ENCODE measurements around the gene NMUR1. TPM values are rescaled to one million over a fixed set of nuclear protein-coding genes. Genes with fewer than 3 reads are reported as not detected.
A peak's percentile ranks its signal among the peaks of the same experiment; 100 is the strongest.

Gene NMUR1
- total RNA-seq, 1 experiment from 2014 or later, result not detected

- no peaks in the 10 kb centered on the region for H3K27me3 ChIP-seq
- no peaks in the 10 kb centered on the region for H3K9me3 ChIP-seq
- no peak for DNase-seq
- no peak overlapping the region for H3K4me3 ChIP-seq
- no peaks in the 10 kb centered on the region for H3K36me3 ChIP-seq
Observed at GRCh38 chr2:231519975-231520555, 10.2 kb downstream of the NMUR1 start.

- H3K4me3 ChIP-seq, result no peak overlapping the region
- no peaks in the 10 kb centered on the region for H3K9me3 ChIP-seq
- H3K27me3 ChIP-seq, result no peaks in the 10 kb centered on the region
- no peaks in the 10 kb centered on the region for H3K36me3 ChIP-seq
- no peak for DNase-seq
Observed at GRCh38 chr2:231518771-231519170, 11.5 kb downstream of the NMUR1 start.

- H3K27me3 ChIP-seq, result no peaks in the 10 kb centered on the region
- H3K36me3 ChIP-seq, result no peaks in the 10 kb centered on the region
- no peak overlapping the region; the same call in 1 of the 2 replicates for H3K4me3 ChIP-seq
- H3K9me3 ChIP-seq, result no peaks in the 10 kb centered on the region
- no peak for DNase-seq
Observed at GRCh38 chr2:231515603-231516002, 14.6 kb downstream of the NMUR1 start.

DNA sequence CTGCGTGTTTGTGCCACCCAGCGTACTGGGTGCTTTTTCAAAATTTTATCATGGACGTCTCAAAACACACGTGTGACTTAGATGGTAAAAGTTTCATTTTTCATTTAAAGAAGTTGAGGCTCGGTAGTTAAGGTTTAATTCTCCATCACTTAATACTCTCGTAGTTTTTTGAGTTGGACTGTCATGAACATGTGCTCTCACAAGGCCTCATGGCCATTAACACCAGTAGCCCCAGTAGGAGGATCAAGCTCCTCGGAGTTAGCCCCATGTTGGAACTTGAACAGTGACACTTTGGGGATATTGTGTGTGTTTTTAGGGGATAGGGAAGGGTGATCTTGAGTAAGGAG, 15.3 kb downstream of the NMUR1 start:
- no peaks in the 10 kb centered on the region for H3K36me3 ChIP-seq
- no peaks in the 10 kb centered on the region for H3K27me3 ChIP-seq
- DNase-seq, result no peak

DNA sequence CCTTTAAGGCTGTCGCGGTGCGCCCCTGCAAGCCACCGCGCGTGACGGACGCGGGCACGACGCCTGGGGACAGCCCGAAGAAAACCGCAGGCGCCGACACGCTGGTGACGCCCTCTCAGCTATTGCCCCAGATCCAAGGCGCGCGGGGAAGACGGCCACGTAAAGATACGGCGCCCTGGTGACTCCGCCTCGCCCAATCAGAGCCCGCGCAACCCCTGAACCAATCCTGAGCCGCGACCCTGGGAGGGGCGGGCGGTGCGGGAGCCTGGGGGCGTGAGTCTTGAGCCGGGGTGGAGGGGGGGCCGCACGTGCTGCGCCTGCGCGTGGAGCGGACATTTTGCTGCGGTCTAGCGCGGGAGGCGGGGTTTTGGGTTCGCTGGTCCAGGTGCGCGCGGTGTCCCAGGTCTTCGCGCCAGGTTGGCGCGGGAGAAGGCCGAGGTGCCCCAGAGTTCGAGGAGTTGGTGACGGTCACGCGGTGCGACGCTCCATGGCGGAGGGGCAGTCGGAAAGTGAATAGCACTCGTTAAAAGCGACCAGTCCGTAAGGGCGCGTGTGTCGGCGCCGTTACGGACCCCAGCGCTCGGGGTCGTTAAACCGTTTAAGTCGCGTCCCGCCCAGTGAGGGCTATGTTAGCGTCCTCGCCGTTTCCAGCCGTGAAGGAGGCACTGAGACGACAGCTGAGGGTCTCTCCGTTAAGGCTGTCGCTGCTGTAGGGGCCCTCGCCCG, 15.9 kb downstream of the NMUR1 start:
- Histone ChIP-seq H3K36me3 (no peaks in the 10 kb centered on the region), H3K27me3 (no peaks in the 10 kb centered on the region), H3K9me3 (no peaks in the 10 kb centered on the region), H3K4me3 (peak overlapping the region; percentile 88)
- DNase-seq, result peak; percentile 98

More for the DNA sequence above, 15.3 kb downstream of the NMUR1 start:
- Histone ChIP-seq H3K4me3 (peak overlapping the region; percentile 88), H3K9me3 (no peaks in the 10 kb centered on the region)

DNA sequence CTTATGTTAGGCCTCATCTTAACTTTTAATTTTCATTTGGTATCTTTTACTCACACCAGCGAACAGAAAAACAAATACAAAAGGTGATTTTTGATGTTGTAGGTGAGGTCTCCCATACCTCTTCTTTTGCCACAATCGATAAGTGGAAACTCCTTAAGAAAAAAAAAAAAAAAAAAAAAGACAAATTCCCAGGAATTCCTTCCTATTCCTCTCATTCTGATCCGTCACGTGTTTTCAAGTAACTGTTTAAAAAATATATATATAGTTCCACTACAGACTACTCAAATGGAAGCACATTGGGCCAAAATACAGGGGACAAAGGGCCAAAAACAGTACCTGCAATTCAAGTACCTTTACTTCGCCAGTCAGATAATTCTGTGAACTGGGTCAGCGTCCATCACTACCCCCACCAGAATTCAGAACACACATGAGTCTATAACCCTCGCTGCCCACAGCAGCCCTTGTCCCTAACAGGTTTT, 16.5 kb downstream of the NMUR1 start:
- no peak for DNase-seq
- no peaks in the 10 kb centered on the region for H3K27me3 ChIP-seq
- no peaks in the 10 kb centered on the region for H3K9me3 ChIP-seq
- no peaks in the 10 kb centered on the region for H3K36me3 ChIP-seq
- peak overlapping the region; percentile 88 for H3K4me3 ChIP-seq

DNA sequence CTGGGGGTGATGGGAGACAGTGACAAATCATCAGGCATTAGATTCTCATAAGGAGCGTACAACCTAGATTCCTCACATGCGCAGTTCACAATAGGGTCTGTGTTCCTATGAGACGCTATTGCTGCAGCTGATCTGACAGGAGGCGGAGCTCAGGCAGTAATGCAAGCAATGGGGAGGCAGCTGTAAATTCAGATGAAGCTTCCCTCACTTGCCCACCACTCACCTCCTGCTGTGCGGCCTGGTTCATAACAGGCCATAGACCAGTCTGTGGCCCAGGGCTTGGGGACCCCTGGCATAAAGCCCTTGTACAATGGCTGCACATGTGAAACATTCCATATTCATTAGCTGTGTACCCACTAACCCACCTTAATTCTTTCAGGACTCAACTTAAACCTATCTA, 18.0 kb downstream of the NMUR1 start:
- no peaks in the 10 kb centered on the region for H3K27me3 ChIP-seq
- no peak overlapping the region for H3K4me3 ChIP-seq
- no peak for DNase-seq
- no peaks in the 10 kb centered on the region for H3K36me3 ChIP-seq
- no peaks in the 10 kb centered on the region for H3K9me3 ChIP-seq

- Histone ChIP-seq H3K27me3 (no peaks in the 10 kb centered on the region), H3K36me3 (peaks cover 8% of the 10 kb centered on the region), H3K4me3 (no peak overlapping the region), H3K9me3 (no peaks in the 10 kb centered on the region)
- DNase-seq, result no peak
Observed at GRCh38 chr2:231503766-231504165, 26.5 kb downstream of the NMUR1 start.

GRCh38 chr2:231502596-231502995, 27.6 kb downstream of the NMUR1 start:
- no peak for DNase-seq
- Histone ChIP-seq H3K4me3 (no peak overlapping the region), H3K36me3 (peaks cover 8% of the 10 kb centered on the region), H3K9me3 (no peaks in the 10 kb centered on the region), H3K27me3 (no peaks in the 10 kb centered on the region)

GRCh38 chr2:231497651-231498050, 32.6 kb downstream of the NMUR1 start:
- H3K9me3 ChIP-seq, result no peaks in the 10 kb centered on the region
- H3K36me3 ChIP-seq, result peaks cover 3% of the 10 kb centered on the region
- DNase-seq, result no peak
- no peaks in the 10 kb centered on the region for H3K27me3 ChIP-seq
- H3K4me3 ChIP-seq, result no peak overlapping the region

DNA sequence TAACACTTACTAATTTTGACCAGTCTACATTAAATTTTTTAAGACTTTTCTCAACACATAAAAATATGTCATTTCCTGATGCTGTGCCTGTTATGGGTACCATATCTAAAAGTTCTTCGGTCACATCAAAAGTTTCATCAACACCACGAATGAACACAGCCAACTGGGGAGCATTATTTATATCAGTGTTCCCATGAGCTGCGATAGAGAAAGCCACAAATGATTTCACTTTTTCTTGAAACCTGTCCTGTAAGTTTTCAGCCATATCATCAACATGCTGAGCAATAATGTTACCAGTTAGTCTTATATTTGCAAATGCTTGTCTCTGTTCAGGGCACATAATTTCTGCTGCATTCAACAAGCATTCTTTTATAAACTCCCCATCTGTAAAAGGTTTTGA, 35.6 kb downstream of the NMUR1 start:
- 0 out of 2 replicates have a peak, but pooled peaks cover 2% of the 10 kb centered on the region for H3K36me3 ChIP-seq
- H3K4me3 ChIP-seq, result no peak overlapping the region
- H3K27me3 ChIP-seq, result no peaks in the 10 kb centered on the region
- H3K9me3 ChIP-seq, result no peaks in the 10 kb centered on the region
- DNase-seq, result no peak

GRCh38 chr2:231490801-231491200, 39.4 kb downstream of the NMUR1 start:
- H3K36me3 ChIP-seq, result 0 out of 2 replicates have a peak, but pooled peaks cover 2% of the 10 kb centered on the region
- H3K4me3 ChIP-seq, result no peak overlapping the region
- DNase-seq, result no peak
- no peaks in the 10 kb centered on the region for H3K27me3 ChIP-seq
- H3K9me3 ChIP-seq, result no peaks in the 10 kb centered on the region

GRCh38 chr2:231489990-231490389, 40.3 kb downstream of the NMUR1 start:
- peak; percentile 28 for DNase-seq
- 0 out of 2 replicates have a peak, but pooled peaks cover 2% of the 10 kb centered on the region for H3K36me3 ChIP-seq
- H3K9me3 ChIP-seq, result no peaks in the 10 kb centered on the region
- no peaks in the 10 kb centered on the region for H3K27me3 ChIP-seq
- H3K4me3 ChIP-seq, result no peak overlapping the region

GRCh38 chr2:231488331-231488730, 41.9 kb downstream of the NMUR1 start:
- H3K9me3 ChIP-seq, result no peaks in the 10 kb centered on the region
- DNase-seq, result no peak

DNA sequence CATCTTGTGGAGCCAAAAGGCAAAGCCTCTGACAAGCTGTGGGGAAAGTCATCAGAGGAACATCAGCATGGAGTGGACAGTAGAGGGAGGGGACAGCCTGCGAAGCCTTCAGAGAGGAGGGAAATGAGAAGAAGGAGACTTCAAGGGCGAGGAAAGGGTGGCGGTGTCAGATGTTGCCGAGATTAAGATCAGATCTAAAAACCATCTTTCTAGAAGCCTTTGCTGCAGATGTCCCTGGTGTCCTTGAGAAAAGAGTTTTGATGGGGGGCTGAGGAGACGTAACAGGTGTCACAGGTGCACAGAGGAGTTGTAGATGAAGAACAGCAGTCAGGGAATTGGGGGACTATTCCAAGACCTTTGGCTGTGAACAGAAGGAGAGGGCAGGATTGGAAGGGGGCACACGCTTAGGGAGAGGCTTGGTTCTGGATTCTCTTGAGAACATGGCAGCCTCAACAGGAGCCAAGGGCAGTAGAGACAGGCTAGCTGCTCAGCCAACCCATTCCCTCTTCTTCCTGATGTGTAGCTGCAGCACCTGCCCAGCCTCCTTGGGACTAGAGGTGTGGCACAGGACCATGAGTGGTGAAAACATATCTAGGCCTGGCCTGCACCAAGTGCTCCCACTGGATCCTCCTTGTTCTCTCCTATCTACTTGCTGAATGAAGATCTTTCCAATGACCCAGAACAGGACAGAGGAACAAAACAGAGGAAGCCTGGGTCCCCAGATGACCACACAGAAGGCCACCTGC, 43.2 kb downstream of the NMUR1 start:
- Histone ChIP-seq H3K27me3 (no peaks in the 10 kb centered on the region), H3K36me3 (0 out of 2 replicates have a peak, but pooled peaks cover 2% of the 10 kb centered on the region), H3K4me3 (no peak overlapping the region), H3K9me3 (no peaks in the 10 kb centered on the region)
- no peak for DNase-seq

More at GRCh38 chr2:231488331-231488730, 41.9 kb downstream of the NMUR1 start:
- Histone ChIP-seq H3K4me3 (no peak overlapping the region), H3K27me3 (no peaks in the 10 kb centered on the region), H3K36me3 (0 out of 2 replicates have a peak, but pooled peaks cover 2% of the 10 kb centered on the region)

DNA sequence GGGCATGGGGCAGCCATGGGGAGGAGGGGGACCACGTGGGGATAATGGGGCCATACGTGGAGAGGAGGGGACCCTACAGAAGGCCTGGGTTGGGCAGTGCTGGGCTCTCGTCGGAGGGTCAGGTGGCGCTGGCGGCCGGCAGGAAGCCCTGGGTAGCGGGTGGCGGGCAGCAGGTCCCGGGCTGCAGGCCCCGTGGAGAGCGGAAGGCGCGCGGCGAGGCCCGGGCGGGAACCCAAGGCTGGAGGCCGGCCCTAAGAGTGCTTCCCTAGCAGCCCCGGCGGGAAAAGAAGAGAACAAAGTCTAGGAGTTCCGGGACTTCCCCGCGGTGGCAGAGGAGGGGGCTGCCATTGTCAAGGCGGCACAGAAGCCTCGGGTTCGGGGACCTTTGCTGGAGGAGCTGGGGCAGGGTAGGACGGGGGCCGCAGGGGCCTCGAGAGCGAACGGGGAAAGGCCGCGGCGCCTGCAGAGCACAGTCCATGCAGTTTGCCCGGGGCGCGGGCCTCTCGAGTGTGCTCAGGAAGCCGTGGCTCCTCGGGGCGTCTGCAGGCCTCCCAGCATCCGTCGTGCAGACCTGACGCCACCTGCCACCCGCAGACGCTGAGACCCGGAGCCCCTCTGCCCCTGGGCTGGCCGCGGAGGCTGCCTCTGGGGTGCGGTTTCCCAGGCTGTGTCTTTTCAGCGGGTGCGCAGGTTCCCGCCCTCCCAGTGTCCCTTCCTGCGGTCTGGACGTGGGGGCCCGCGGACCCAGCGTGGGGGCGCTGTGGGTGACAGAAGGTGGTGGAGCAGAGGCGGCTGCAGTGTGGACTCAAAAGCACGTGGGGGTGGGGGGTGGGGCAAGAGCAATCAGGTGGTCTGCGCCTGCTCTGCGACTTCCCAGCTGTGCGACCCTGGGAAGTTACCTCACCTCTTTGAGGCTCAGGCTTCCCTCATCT, 46.6 kb downstream of the NMUR1 start:
- Histone ChIP-seq H3K27me3 (no peaks in the 10 kb centered on the region), H3K4me3 (no peak overlapping the region), H3K36me3 (no peaks in the 10 kb centered on the region), H3K9me3 (no peaks in the 10 kb centered on the region)
- DNase-seq, result no peak
